Endothelial cell of umbilical vein (primary cell): Measurements from ENCODE around the gene FCSK. TPM values are rescaled to one million over a fixed set of nuclear protein-coding genes. Genes with fewer than 3 reads are reported as not detected.

ENCODE experiments used
- BruUV-seq: library from RNA; stranded (reverse); fragments of 400-500 nt; replicated peaks from 2 replicates; lab custom pipeline; 2021; lab: Mats Ljungman, UMichigan
- CTCF ChIA-PET: fragments of 300-600, 350-600 bp; sonication (Branson Sonifier 250); formaldehyde crosslinking; loops from one replicate; lab custom pipeline; 2021; ENCODE audit warnings: antibody characterized with exemption, inconsistent platforms; lab: Charles Lee
- POLR2A ChIA-PET: fragments of 300-600, 350-600 bp; sonication (Branson Sonifier 250); formaldehyde crosslinking; loops from one replicate; lab custom pipeline; 2021; ENCODE audit warnings: antibody characterized with exemption, inconsistent platforms; lab: Charles Lee
- DNase-seq: peaks from one replicate; pipeline ENCODE4 v3.0.0-alpha.2; 2011; ENCODE audit warnings: low read depth, low spot score
- FAIRE-seq: peaks from 2 replicates; lab custom pipeline; 2011; peaks lifted over from hg19 to GRCh38; lab: Jason Lieb, UNC
- H2AFZ ChIP-seq: 2 replicates; pipeline ENCODE4 v1.6.0; 2012; ENCODE audit warnings: low read depth, low read length, control low read depth, inconsistent platforms
- H3K27ac ChIP-seq: 2 replicates; pipeline ENCODE4 v1.5.1; 2011; ENCODE audit warnings: low read depth, mild to moderate bottlenecking, control low read depth, low read length, moderate library complexity; ENCODE audit not compliant: insufficient read depth
- H3K27me3 ChIP-seq, 2 experiments: 2 replicates each; pipeline versions ENCODE4 v1.6.0 to v1.6.1; 2011; ENCODE audit warnings: low read length in 2 of 2, mixed read lengths in 1 of 2; ENCODE audit not compliant: control insufficient read depth in 2 of 2, insufficient read depth in 2 of 2
- H3K36me3 ChIP-seq, 2 experiments: 2 replicates in 1 of 2; 3 replicates in 1 of 2; pipeline ENCODE4 v1.5.1; 2011; ENCODE audit warnings: low read length in 2 of 2, mild to moderate bottlenecking in 1 of 2, moderate library complexity in 1 of 2; ENCODE audit not compliant: control insufficient read depth in 2 of 2, insufficient read depth in 2 of 2; ENCODE audit errors: extremely low read depth in 1 of 2
- H3K4me1 ChIP-seq: 3 replicates; pipeline ENCODE4 v1.5.1; 2011; ENCODE audit warnings: mild to moderate bottlenecking, low read length; ENCODE audit not compliant: control insufficient read depth, insufficient read depth; ENCODE audit errors: extremely low read depth
- H3K4me2 ChIP-seq: 2 replicates; pipeline ENCODE4 v1.6.1; 2011; ENCODE audit warnings: low read length, control low read depth, mixed read lengths; ENCODE audit not compliant: insufficient read depth
- H3K4me3 ChIP-seq, 3 experiments: fragments of 200-600 bp in 1 of 3; sonication (generic), shearing (Covaris generic) in 1 of 3; replicated peaks in 1 of 3; 2 replicates each; pipeline ENCODE4 v1.5.1; 2011 to 2016; ENCODE audit warnings: control low read depth in 3 of 3, low read length in 3 of 3, mild to moderate bottlenecking in 2 of 3, inconsistent platforms in 1 of 3, low read depth in 1 of 3, moderate library complexity in 1 of 3; ENCODE audit not compliant: insufficient read depth in 1 of 3
- H3K79me2 ChIP-seq: 2 replicates; pipeline ENCODE4 v1.6.0; 2012; ENCODE audit warnings: low read length, inconsistent platforms; ENCODE audit not compliant: control insufficient read depth, insufficient read depth
- H3K9ac ChIP-seq: replicated peaks from 2 replicates; pipeline ENCODE3; 2011; ENCODE audit warnings: low read length, control low read depth; ENCODE audit not compliant: insufficient read depth; ENCODE audit errors: extremely low read depth
- H3K9me1 ChIP-seq: replicated peaks from 3 replicates; pipeline ENCODE4 v1.6.0; 2011; ENCODE audit warnings: mild to moderate bottlenecking, low read length; ENCODE audit not compliant: control insufficient read depth, insufficient read depth; ENCODE audit errors: extremely low read depth
- H3K9me3 ChIP-seq: replicated peaks from 2 replicates; pipeline ENCODE4 v1.5.1; 2012; ENCODE audit warnings: low read length, inconsistent platforms; ENCODE audit not compliant: control insufficient read depth, insufficient read depth
- H4K20me1 ChIP-seq: replicated peaks from 2 replicates; pipeline ENCODE3; 2011; ENCODE audit warnings: mild to moderate bottlenecking, low read length; ENCODE audit not compliant: control insufficient read depth, insufficient read depth; ENCODE audit errors: extremely low read depth
- CTCF ChIP-seq, 2 donors: IDR thresholded peaks; 1 replicate in 1 of 2; 2 replicates in 1 of 2; pipeline ENCODE4 v1.5.1; 2011; ENCODE audit warnings: low read length in 2 of 2, mild to moderate bottlenecking in 2 of 2, moderate library complexity in 2 of 2, control low read depth in 1 of 2, inconsistent platforms in 1 of 2, low read depth in 1 of 2; ENCODE audit not compliant: insufficient read depth in 1 of 2; ENCODE audit errors: extremely low read depth in 1 of 2
- FOS ChIP-seq: IDR thresholded peaks from 2 replicates; pipeline ENCODE4 v1.6.1; 2011; ENCODE audit warnings: mild to moderate bottlenecking, low read length, moderate library complexity, borderline replicate concordance; ENCODE audit not compliant: insufficient read depth
- GATA2 ChIP-seq: IDR thresholded peaks from 2 replicates; pipeline ENCODE4 v1.7.0; 2011; ENCODE audit warnings: low read depth, mild to moderate bottlenecking, moderate library complexity, mixed read lengths, low read length; ENCODE audit not compliant: insufficient read length, insufficient read depth
- POLR2A ChIP-seq: IDR thresholded peaks from 2 replicates; pipeline ENCODE4 v1.6.1; 2012; ENCODE audit warnings: low read depth, mild to moderate bottlenecking, control low read depth, low read length
- POLR2AphosphoS5 ChIP-seq: IDR thresholded peaks from 2 replicates; pipeline ENCODE4 v1.6.1; 2012; ENCODE audit warnings: low read depth, mild to moderate bottlenecking, control low read depth, low read length, moderate library complexity; ENCODE audit not compliant: insufficient read depth
- dilution Hi-C: fragments of 300-500 bp; cut with MboI; formaldehyde crosslinking; loops from one replicate; pipeline ENCODE4 v1.15.0; 2019; ENCODE audit warnings: low sequenced_read_pairs; ENCODE audit not compliant: extremely low pct_ligation_motif_present
- intact Hi-C: fragments of 100-400 bp; cut with micrococcal nuclease; formaldehyde crosslinking; loops from one replicate; pipeline ENCODE4 v1.10.0; 2022
- polyA plus RNA-seq, 4 experiments: library from polyadenylated mRNA; depleted of rRNA in 3 of 4; stranded (reverse) in 3 of 4; unstranded in 1 of 4; fragments of >200 nt; gene quantifications; 2 replicates each; pipeline versions ENCODE4 v1.2.1 to v1.2.3, GENCODE V29; 2011 to 2012; ENCODE audit warnings: missing spikeins in 1 of 4
- total RNA-seq: library from RNA; stranded (reverse); gene quantifications from 2 replicates; pipeline ENCODE4 v1.2.3, GENCODE V29; 2021

Gene FCSK
- total and polyA plus RNA-seq, 2 donors (not counting 3 experiments of a cell fraction or from before 2014, with no cell fraction given), result 12.4 to 18.0 TPM

DNA sequence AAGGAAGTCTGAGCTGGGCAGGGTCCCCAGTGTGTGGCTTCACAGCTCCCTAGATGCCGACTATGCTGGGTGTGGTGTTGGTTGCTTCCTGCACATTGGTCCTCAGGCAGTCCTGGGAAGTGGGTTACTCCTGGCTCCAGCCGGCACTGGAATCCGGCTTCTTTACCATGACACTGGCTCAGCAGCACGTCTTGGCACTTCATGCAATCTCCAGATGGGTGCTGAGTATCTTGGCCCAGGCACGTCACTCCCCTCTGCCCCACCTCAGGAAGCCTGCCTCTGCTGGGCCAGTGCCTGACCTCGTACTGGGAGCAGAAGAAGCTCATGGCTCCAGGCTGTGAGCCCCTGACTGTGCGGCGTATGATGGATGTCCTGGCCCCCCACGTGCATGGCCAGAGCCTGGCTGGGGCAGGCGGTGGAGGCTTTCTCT, 24.5 kb downstream of the FCSK start:
- intact Hi-C loops, result no loop called here

DNA sequence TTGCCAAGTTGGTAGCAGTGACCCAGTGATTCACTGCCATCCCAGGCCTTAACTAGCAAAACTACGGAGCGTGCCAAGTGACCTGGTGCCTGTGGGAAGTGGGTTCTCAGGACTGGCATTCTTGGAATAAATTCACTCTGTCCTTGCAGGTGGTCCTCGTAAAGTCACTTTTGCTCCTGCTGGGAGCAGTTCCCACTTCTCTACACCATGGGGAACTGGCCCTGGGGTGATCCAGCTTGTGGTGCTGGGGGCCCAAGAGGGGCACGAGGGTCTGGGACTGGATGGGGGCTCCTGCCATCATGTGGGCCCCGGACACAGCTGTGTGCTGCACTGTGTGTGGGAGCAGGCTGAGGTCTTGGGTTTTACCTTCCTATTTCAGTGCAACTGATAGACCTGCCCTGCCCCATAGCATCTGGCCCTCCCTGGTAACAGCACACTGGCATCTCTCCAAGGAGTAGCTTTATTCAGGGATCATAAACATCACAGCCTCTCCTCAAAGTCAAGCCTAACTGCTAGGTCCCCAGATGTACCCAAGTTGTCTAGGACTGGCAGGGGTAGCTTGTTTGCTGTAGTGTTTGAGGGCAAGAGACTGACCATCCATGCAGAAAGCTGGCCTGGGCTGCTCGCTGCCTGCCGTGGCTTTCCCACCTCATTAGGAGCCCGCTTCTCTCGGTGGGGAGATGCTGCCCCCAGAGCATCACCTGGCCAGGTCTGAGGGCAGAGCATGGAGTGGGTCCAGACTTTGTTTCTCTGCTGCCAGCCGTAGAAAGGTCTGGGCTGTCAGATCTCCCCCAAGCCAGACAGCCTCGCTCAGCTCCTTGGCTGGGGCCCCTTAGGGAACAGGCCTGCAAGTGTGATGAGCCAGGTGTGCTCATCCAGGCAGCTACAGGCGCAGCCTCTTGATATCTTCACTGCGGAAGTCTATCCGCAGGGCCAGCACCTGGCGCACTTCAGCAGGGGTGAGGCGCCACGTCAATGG, 26.0 kb downstream of the FCSK start:
- no peaks in the 10 kb centered on the region for H3K27me3 ChIP-seq
- H3K36me3 ChIP-seq, result peaks cover 0 to 28% of the 10 kb centered on the region in 2 experiments
- TSS peak; percentile 31 for BruUV-seq
- DNase-seq (no peak), FAIRE-seq (no peak)
- ChIA-PET CTCF (interaction anchor here (1.3 kb wide), 1 partner anchor 27 kb away, joined by 3 read pairs; the partner anchor contains the start of gene FCSK), POLR2A (no interaction called here)
- H3K79me2 ChIP-seq, result no peaks in the 10 kb centered on the region
- H3K4me1 ChIP-seq, result peaks cover 23% of the 10 kb centered on the region
- H3K9me1 ChIP-seq, result no peaks in the 10 kb centered on the region
- intact Hi-C loops (no loop called here), dilution Hi-C loops (no loop called here)
- no peak overlapping the region for H3K9ac ChIP-seq
- H3K9me3 ChIP-seq, result no peaks in the 10 kb centered on the region
- no peak overlapping the region for H2AFZ ChIP-seq
- no peak for TF ChIP-seq POLR2AphosphoS5
- no peak for TF ChIP-seq POLR2A
- TF ChIP-seq GATA2, result no peak
- TF ChIP-seq CTCF (IDR thresholded peaks at IDR 0.05; ENCODE audit: extremely low read depth in 1 of 2, insufficient read depth in 1 of 2, low read depth in 1 of 2, low read length in 2 of 2), result no peak
- H3K4me2 ChIP-seq, result no peak overlapping the region
- no peak overlapping the region for H3K27ac ChIP-seq
- H3K4me3 ChIP-seq, result no peak overlapping the region
- no peaks in the 10 kb centered on the region for H4K20me1 ChIP-seq

More for the DNA sequence above, 24.5 kb downstream of the FCSK start:
- TF ChIP-seq FOS (no peak), POLR2AphosphoS5 (peak; percentile 13)
- peak; percentile 21 for DNase-seq
- no peaks in the 10 kb centered on the region for H3K9me3 ChIP-seq
- no peaks in the 10 kb centered on the region for H3K79me2 ChIP-seq
- ChIA-PET CTCF (interaction anchor here (1.2 kb wide), 2 partner anchors 25 to 175 kb away, joined by 4 to 5 read pairs; partner anchors contain the start of gene FCSK), POLR2A (no interaction called here)
- H4K20me1 ChIP-seq, result no peaks in the 10 kb centered on the region
- no peak overlapping the region for H3K9ac ChIP-seq
- dilution Hi-C loops, result no loop called here
- no peak overlapping the region for H3K27ac ChIP-seq
- H3K4me3 ChIP-seq, result no peak overlapping the region
- peak; percentile 67 for FAIRE-seq
- no peak overlapping the region for H3K4me2 ChIP-seq
- peaks cover 23% of the 10 kb centered on the region for H3K4me1 ChIP-seq
- H2AFZ ChIP-seq, result no peak overlapping the region
- BruUV-seq, result no TSS peak
- H3K36me3 ChIP-seq, result peaks cover 0 to 28% of the 10 kb centered on the region in 2 experiments
- no peaks in the 10 kb centered on the region for H3K27me3 ChIP-seq
- H3K9me1 ChIP-seq, result no peaks in the 10 kb centered on the region
